Astrocyte of the cerebellum (primary cell): ENCODE results near the gene PLXDC1.
"Not testable (repeated sequence)": the region's sequence is repeated elsewhere in the genome, so short reads cannot be mapped to it uniquely, and the experiment has no call there.

Experiments used
- DNase-seq: peaks from one replicate; pipeline ENCODE4 v3.0.0-alpha.2; 2011; ENCODE audit warnings: low read depth
- H3K4me3 ChIP-seq: 2 replicates; pipeline ENCODE4 v1.5.1; 2011; ENCODE audit warnings: mild to moderate bottlenecking, low read depth, low read length, moderate library complexity
- in situ Hi-C: cut with HindIII; loops from 2 replicates; pipeline ENCODE4 v1.10.0; 2017; ENCODE audit warnings: low sequenced_read_pairs
- TF ChIP-seq, protein P1 (sequence below): IDR thresholded peaks from 2 replicates; pipeline ENCODE4 v1.5.1; 2012; ENCODE audit warnings: low read length, low read depth, moderate library complexity, mild to moderate bottlenecking; ENCODE audit errors: missing control alignments

Gene PLXDC1

GRCh38 chr17:39045948-39046679 is 105.3 kb downstream of the PLXDC1 start:
- in situ Hi-C loops, result no loop called here
- TF ChIP-seq, protein P1, sequence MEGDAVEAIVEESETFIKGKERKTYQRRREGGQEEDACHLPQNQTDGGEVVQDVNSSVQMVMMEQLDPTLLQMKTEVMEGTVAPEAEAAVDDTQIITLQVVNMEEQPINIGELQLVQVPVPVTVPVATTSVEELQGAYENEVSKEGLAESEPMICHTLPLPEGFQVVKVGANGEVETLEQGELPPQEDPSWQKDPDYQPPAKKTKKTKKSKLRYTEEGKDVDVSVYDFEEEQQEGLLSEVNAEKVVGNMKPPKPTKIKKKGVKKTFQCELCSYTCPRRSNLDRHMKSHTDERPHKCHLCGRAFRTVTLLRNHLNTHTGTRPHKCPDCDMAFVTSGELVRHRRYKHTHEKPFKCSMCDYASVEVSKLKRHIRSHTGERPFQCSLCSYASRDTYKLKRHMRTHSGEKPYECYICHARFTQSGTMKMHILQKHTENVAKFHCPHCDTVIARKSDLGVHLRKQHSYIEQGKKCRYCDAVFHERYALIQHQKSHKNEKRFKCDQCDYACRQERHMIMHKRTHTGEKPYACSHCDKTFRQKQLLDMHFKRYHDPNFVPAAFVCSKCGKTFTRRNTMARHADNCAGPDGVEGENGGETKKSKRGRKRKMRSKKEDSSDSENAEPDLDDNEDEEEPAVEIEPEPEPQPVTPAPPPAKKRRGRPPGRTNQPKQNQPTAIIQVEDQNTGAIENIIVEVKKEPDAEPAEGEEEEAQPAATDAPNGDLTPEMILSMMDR, result no peak
- no peak overlapping the region for H3K4me3 ChIP-seq
- no peak for DNase-seq

DNA sequence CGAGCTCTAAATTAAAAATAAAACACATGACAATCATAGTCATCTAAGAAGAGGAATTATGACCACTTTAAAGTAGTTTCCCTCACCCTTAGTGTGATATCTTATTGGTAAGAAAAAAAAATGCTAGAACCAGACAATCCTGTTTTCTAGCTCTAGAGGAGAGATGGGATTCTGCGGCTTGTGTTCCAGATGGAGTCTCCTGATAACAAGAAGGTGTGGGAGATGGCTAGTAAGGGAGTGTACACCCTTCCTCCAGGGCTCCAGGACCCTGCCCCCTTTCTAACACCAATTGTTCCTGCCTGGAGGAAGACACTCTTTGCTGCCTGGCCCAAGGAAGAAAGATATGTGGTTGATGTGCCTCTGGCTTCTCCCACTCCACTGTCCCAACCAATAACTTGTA is 115.4 kb downstream of the PLXDC1 start:
- in situ Hi-C loops, result no loop called here
- TF ChIP-seq, protein P1, result no peak
- no peak overlapping the region for H3K4me3 ChIP-seq
- no peak for DNase-seq

GRCh38 chr17:39035578-39035977 is 115.9 kb downstream of the PLXDC1 start:
- DNase-seq, in situ Hi-C loops, H3K4me3 ChIP-seq: not testable (repeated sequence)

DNA sequence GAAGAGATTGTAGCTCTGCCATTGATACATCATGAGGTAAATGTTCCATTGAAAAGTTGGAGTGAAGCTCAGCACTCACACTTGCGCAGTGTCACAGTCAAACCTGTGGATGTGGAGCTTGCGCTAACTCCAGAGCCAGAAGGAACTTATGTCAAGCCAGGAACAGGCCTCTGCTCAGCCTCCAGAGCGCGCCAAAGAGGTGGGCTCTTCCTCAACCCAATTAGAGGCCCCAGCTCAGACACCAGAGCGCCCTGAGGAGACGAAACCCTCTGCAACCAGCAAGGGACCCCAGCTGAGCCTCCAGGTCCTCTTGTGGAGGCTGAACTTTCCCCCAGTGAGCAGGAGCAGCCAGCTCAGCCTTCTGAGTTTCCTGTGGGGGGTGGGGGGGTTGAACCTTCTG is 122.7 kb downstream of the PLXDC1 start:
- DNase-seq, result no peak
- no peak overlapping the region for H3K4me3 ChIP-seq
- in situ Hi-C loops, result loop anchor here (5.0 kb wide), 1 partner anchor 36 kb away; no protein-coding TSS in a partner anchor
- TF ChIP-seq, protein P1, result no peak

DNA sequence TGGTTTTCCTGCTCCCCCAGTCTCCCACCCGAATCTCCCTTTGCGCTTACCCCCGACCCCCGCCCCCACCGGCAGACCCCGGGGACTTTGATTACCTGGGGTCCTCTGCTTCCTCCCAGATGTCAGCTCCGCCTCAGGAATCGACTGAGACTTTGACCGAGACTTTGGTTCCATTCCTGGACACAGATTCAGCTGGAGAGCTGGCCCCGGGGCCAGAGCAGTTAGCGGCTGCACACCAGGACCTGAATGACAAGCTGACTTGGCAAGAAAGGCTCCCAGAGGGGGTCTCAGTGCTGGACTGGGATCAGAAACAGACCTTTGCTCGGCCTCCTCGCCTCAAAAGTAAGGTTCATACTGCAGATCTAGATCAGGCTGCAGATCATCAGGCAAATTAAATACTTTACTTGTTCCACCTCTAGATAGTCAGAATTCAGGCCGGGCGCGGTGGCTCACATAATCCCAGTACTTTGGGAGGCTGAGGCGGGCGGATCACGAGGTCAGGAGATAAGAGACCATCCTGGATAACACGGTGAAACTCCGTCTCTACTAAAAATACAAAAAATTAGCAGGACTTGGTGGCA is 123.9 kb downstream of the PLXDC1 start:
- peak overlapping the region; percentile 27 for H3K4me3 ChIP-seq
- no peak for DNase-seq
- TF ChIP-seq, protein P1, result no peak
- in situ Hi-C loops, result loop anchor here (5.0 kb wide), 1 partner anchor 35 kb away; no protein-coding TSS in a partner anchor

- TF ChIP-seq, protein P1, result no peak
- in situ Hi-C loops, result loop anchor here (5.0 kb wide), 1 partner anchor 35 kb away; no protein-coding TSS in a partner anchor
- no peak for DNase-seq
- peak overlapping the region; percentile 27 for H3K4me3 ChIP-seq
These were observed 124.4 kb downstream of the PLXDC1 start for GRCh38 chr17:39026980-39027451.

- not testable (repeated sequence) for H3K4me3 ChIP-seq, DNase-seq
- in situ Hi-C loops, result loop anchor here (5.0 kb wide), 1 partner anchor 34 kb away; no protein-coding TSS in a partner anchor
These were observed 125.1 kb downstream of the PLXDC1 start for GRCh38 chr17:39026346-39026745.
